A549 (cell line): ENCODE measurements around the gene GSTP1. TPM values are rescaled to one million over a fixed set of nuclear protein-coding genes. Genes with fewer than 3 reads are reported as not detected.

ENCODE experiments used
- ATAC-seq, 2 experiments: fragments of 200-7000 bp in 1 of 2; fragments of >200 bp in 1 of 2; cut with Nextera tagmentation in 1 of 2; cut with Tn5 transposase in 1 of 2; 3 replicates each; pipeline versions ENCODE4 v1.8.0 to v1.9.1; 2018 to 2020; ENCODE audit warnings: mild to moderate bottlenecking in 1 of 2, moderate library complexity in 1 of 2
- CTCF ChIA-PET: fragments of 300-600 bp; sonication (Branson Sonifier 250); formaldehyde crosslinking; extraction: SDS; loops from one replicate; lab custom pipeline; 2021; ENCODE audit warnings: antibody characterized with exemption, inconsistent platforms; lab: Yijun Ruan, JAX
- POLR2A ChIA-PET: fragments of 350-600 bp; formaldehyde crosslinking; extraction: SDS; loops from one replicate; lab custom pipeline; 2021; ENCODE audit warnings: antibody characterized with exemption, inconsistent platforms; lab: Yijun Ruan, JAX
- DNase-seq, 2 experiments: peaks; one replicate each; pipeline versions ENCODE4 v3.0.0 to v3.0.0-alpha.2; 2011 to 2016; ENCODE audit warnings: low read depth in 1 of 2, low spot score in 1 of 2
- FAIRE-seq: peaks from 2 replicates; lab custom pipeline; 2011; peaks lifted over from hg19 to GRCh38; lab: Jason Lieb, UNC
- H3K27ac ChIP-seq, 2 experiments: fragments of >200 bp; sonication (Bioruptor Twin); formaldehyde crosslinking; 3 replicates each; pipeline ENCODE4 v1.5.1; 2016 to 2017
- H3K4me1 ChIP-seq: fragments of >200 bp; sonication (Bioruptor Twin); formaldehyde crosslinking; 3 replicates; pipeline ENCODE4 v1.6.1; 2016
- H3K4me2 ChIP-seq: fragments of >200 bp; sonication (Bioruptor Twin); formaldehyde crosslinking; 3 replicates; pipeline ENCODE4 v1.6.1; 2016
- H3K4me3 ChIP-seq: fragments of >200 bp; sonication (Bioruptor Twin); formaldehyde crosslinking; 3 replicates; pipeline ENCODE4 v1.5.1; 2016
- H3K9me3 ChIP-seq: fragments of >200 bp; sonication (Bioruptor Twin); formaldehyde crosslinking; 3 replicates; pipeline ENCODE4 v1.6.1; 2016
- ATOH8 ChIP-seq: fragments of 250-450 bp; sonication (Bioruptor Pico); IDR thresholded peaks from 2 replicates; pipeline ENCODE4 v1.5.0; 2020; ENCODE audit warnings: low read depth, mild to moderate bottlenecking, moderate library complexity
- BHLHE40 ChIP-seq: IDR thresholded peaks from 2 replicates; pipeline ENCODE4 v1.6.1; 2012; ENCODE audit warnings: low read depth, low read length, inconsistent platforms
- CBX8 ChIP-seq: fragments of 200-600 bp; sonication (generic); IDR thresholded peaks from 2 replicates; pipeline ENCODE4 v1.6.1; 2016
- CEBPB ChIP-seq, 2 experiments: fragments of >200 bp in 1 of 2; sonication (Bioruptor Twin) in 1 of 2; formaldehyde crosslinking in 1 of 2; IDR thresholded peaks; 2 replicates each; pipeline ENCODE4 v1.6.1; 2012 to 2016
- CHD4 ChIP-seq: fragments of 200-600 bp; sonication (generic); IDR thresholded peaks from 2 replicates; pipeline ENCODE4 v1.6.1; 2016; ENCODE audit warnings: antibody characterized with exemption, mild to moderate bottlenecking, borderline replicate concordance
- E2F6 ChIP-seq: IDR thresholded peaks from 2 replicates; pipeline ENCODE4 v1.6.1; 2012; ENCODE audit warnings: low read depth, borderline replicate concordance
- ELK1 ChIP-seq: fragments of 150-350 bp; IDR thresholded peaks from 2 replicates; pipeline ENCODE4 v1.6.1; 2014; ENCODE audit warnings: low read depth, mild to moderate bottlenecking, low read length
- EP300 ChIP-seq, 2 experiments: fragments of >200 bp; sonication (Bioruptor Twin); formaldehyde crosslinking; IDR thresholded peaks; 2 replicates in 1 of 2; 3 replicates in 1 of 2; pipeline ENCODE4 v1.6.1; 2016 to 2017
- ESRRA ChIP-seq: fragments of 150-350 bp; IDR thresholded peaks from 2 replicates; pipeline ENCODE4 v1.6.1; 2014; ENCODE audit warnings: mild to moderate bottlenecking, low read length, borderline replicate concordance
- FOSL2 ChIP-seq, 2 experiments: fragments of 450-650 bp in 1 of 2; fragments of >200 bp in 1 of 2; sonication (Bioruptor Twin) in 1 of 2; formaldehyde crosslinking; IDR thresholded peaks; 2 replicates each; pipeline versions ENCODE4 v1.5.0 to v1.6.1; 2016 to 2020; ENCODE audit warnings: mild to moderate bottlenecking in 1 of 2, moderate library complexity in 1 of 2
- FOXS1 ChIP-seq: fragments of 250-450 bp; sonication (Bioruptor Pico); IDR thresholded peaks from 2 replicates; pipeline ENCODE4 v1.5.0; 2020; ENCODE audit warnings: mild to moderate bottlenecking, moderate library complexity
- HDAC2 ChIP-seq: fragments of 200-600 bp; sonication (generic); IDR thresholded peaks from 2 replicates; pipeline ENCODE4 v1.6.1; 2016
- HES2 ChIP-seq: fragments of >200 bp; sonication (Bioruptor Twin); formaldehyde crosslinking; IDR thresholded peaks from 2 replicates; pipeline ENCODE4 v1.6.1; 2016
- HOXA7 ChIP-seq: fragments of 250-450 bp; sonication (Bioruptor Pico); IDR thresholded peaks from 2 replicates; pipeline ENCODE4 v1.5.0; 2020; ENCODE audit warnings: mild to moderate bottlenecking, moderate library complexity
- HOXB5 ChIP-seq: fragments of 250-450 bp; sonication (Bioruptor Pico); IDR thresholded peaks from 2 replicates; pipeline ENCODE4 v1.5.0; 2020; ENCODE audit warnings: mild to moderate bottlenecking, moderate library complexity
- KDM5A ChIP-seq: fragments of 200-600 bp; sonication (generic); IDR thresholded peaks from 2 replicates; pipeline ENCODE4 v1.6.1; 2016; ENCODE audit warnings: antibody characterized with exemption, mild to moderate bottlenecking
- MAX ChIP-seq: IDR thresholded peaks from 2 replicates; pipeline ENCODE4 v1.6.1; 2012
- MYC ChIP-seq: IDR thresholded peaks from 2 replicates; pipeline ENCODE4 v1.6.1; 2012; ENCODE audit warnings: mild to moderate bottlenecking, inconsistent platforms, low read length, improper control_type of control experiment, borderline replicate concordance
- NR3C1 ChIP-seq: fragments of >200 bp; sonication (Bioruptor Twin); formaldehyde crosslinking; IDR thresholded peaks from 3 replicates; pipeline ENCODE4 v1.6.1; 2017
- PBX3 ChIP-seq: IDR thresholded peaks from 2 replicates; pipeline ENCODE4 v1.6.1; 2012
- POLR2A ChIP-seq: IDR thresholded peaks from 2 replicates; pipeline ENCODE4 v1.6.1; 2012; ENCODE audit warnings: mild to moderate bottlenecking, low read length
- RARB ChIP-seq: fragments of 250-450 bp; sonication (Bioruptor Pico); IDR thresholded peaks from 2 replicates; pipeline ENCODE4 v1.8.0; 2021; ENCODE audit warnings: mild to moderate bottlenecking, moderate library complexity
- TFCP2L1 ChIP-seq: fragments of 250-450 bp; sonication (Bioruptor Pico); IDR thresholded peaks from 2 replicates; pipeline ENCODE4 v1.5.0; 2021; ENCODE audit warnings: mild to moderate bottlenecking
- ZC3H11A ChIP-seq: fragments of 450-650 bp; IDR thresholded peaks from 2 replicates; pipeline ENCODE4 v1.6.1; 2014; ENCODE audit warnings: antibody characterized with exemption, mild to moderate bottlenecking
- ZNF302 ChIP-seq: fragments of 250-450 bp; sonication (Bioruptor Pico); IDR thresholded peaks from 2 replicates; pipeline ENCODE4 v1.9.0; 2021; ENCODE audit warnings: inconsistent platforms, mild to moderate bottlenecking, moderate library complexity
- WGBS: methylation state at CpG from one replicate; pipeline ENCODE4 v1.1.6; 2017; ENCODE audit errors: missing lambda C conversion rate; 5-methylcytosine and 5-hydroxymethylcytosine counted together
- polyA plus RNA-seq, 4 experiments: library from polyadenylated mRNA; depleted of rRNA in 3 of 4; stranded (reverse); fragments of >200 nt; fragmentation: RNase III in 1 of 4; extraction: RNeasy Plus Mini Kit Qiagen cat#74134 plus additional on column Dnase treatment in 1 of 4; gene quantifications; 2 replicates in 3 of 4; 3 replicates in 1 of 4; pipeline ENCODE4 v1.2.3, GENCODE V29; 2011 to 2017

GSTP1 gene
- polyA plus RNA-seq, 2 of the 4 experiments (the other 2 are of a cell fraction), result 991 to 1,034 TPM

GRCh38 chr11:67563705-67564114 is 19.9 kb upstream of the GSTP1 start (continued):
- TF ChIP-seq TFCP2L1 (CRISPR knock-in tag) (peak; percentile 96), ESRRA (0 out of 2 replicates have a peak, but pooled peaks have one; percentile 13), FOSL2 (IDR thresholded peaks at IDR 0.05) (peak; percentile 53; the same call in 1 of the 2 replicates), FOSL2 (CRISPR knock-in tag; IDR thresholded peaks at IDR 0.05) (peak; percentile 95), EP300 (IDR thresholded peaks at IDR 0.05) (0 out of 5 replicates have a peak, but pooled peaks of 1 of the 2 experiments have one; percentile 24), HOXB5 (peak; percentile 100), CEBPB (IDR thresholded peaks at IDR 0.05) (peak in 1 of 2 experiments; percentile 24; a peak in 1 of 4 replicates), E2F6 (peak; percentile 27; the same call in 1 of the 2 replicates)

- Histone ChIP-seq H3K4me3 (no peak overlapping the region), H3K27ac (peak overlapping the region; percentile 77 to 90), H3K4me2 (peak overlapping the region; percentile 65), H3K4me1 (peaks cover 28% of the 10 kb centered on the region), H3K9me3 (no peaks in the 10 kb centered on the region)
- TF ChIP-seq HOXA7, result no peak
- TF ChIP-seq ZNF302, result 0 out of 2 replicates have a peak, but pooled peaks have one; percentile 42
- no peak for TF ChIP-seq CHD4
- no peak for TF ChIP-seq FOXS1
- WGBS, result 83% methylated on average over 4 of the region's 4 CpGs
- POLR2A ChIA-PET, result interaction anchor here (1.8 kb wide), 1 partner anchor 19 kb away, joined by 6 read pairs; the partner anchor contains the start of gene GSTP1
- CTCF ChIA-PET, result interaction anchor here (0.6 to 1.7 kb wide), 3 partner anchors 8 to 220 kb away, joined by 3 to 8 read pairs (median 5); partner anchors contain the start of gene GSTP1
- DNase-seq (no peak), ATAC-seq (peak in 1 of 2 experiments; percentile 19; a peak in 2 of 6 replicates), FAIRE-seq (no peak)
Observed at GRCh38 chr11:67564230-67564629, 19.4 kb upstream of the GSTP1 start.

GRCh38 chr11:67571443-67571842 is 12.2 kb upstream of the GSTP1 start:
- peak in 1 of 2 experiments; percentile 55; a peak in 3 of 6 replicates for ATAC-seq
- peaks cover 13% of the 10 kb centered on the region for H3K4me1 ChIP-seq

More at GRCh38 chr11:67571443-67571842, 12.2 kb upstream of the GSTP1 start:
- no peak overlapping the region for H3K4me2 ChIP-seq
- H3K9me3 ChIP-seq, result no peaks in the 10 kb centered on the region
- FAIRE-seq, result no peak
- TF ChIP-seq KDM5A (no peak), CBX8 (no peak), BHLHE40 (no peak), ATOH8 (CRISPR knock-in tag) (no peak), MYC (no peak), CEBPB (IDR thresholded peaks at IDR 0.05) (no peak), NR3C1 (no peak), MAX (no peak), PBX3 (no peak), RARB (CRISPR knock-in tag) (no peak), HDAC2 (no peak), ZC3H11A (no peak), POLR2A (no peak), ELK1 (no peak), HES2 (no peak)
- H3K27ac ChIP-seq, result 0 out of 6 replicates have a peak overlapping the region, but pooled peaks of 1 of the 2 experiments have one; percentile 14
- CTCF ChIA-PET, result interaction anchor here (1.1 to 5.1 kb wide), 11 partner anchors 13 to 172 kb away, joined by 3 to 65 read pairs (median 5); partner anchors contain the start of genes GSTP1 and NUDT8
- POLR2A ChIA-PET, result interaction anchor here (0.9 kb wide), 1 partner anchor 12 kb away, joined by 3 read pairs; no protein-coding TSS in a partner anchor
- DNase-seq, result no peak
- WGBS, result 63% methylated on average over 6 of the region's 6 CpGs
- no peak overlapping the region for H3K4me3 ChIP-seq
